ENCODE results near the gene HAUS8. TPM values are rescaled to one million over a fixed set of nuclear protein-coding genes. Genes with fewer than 3 reads are reported as not detected.
A peak's percentile ranks its signal among the peaks of the same experiment; 100 is the strongest.

The HAUS8 gene
- total and polyA plus RNA-seq, 9 of the 15 experiments (the other 6 are each of a cell fraction or from before 2014, with no cell fraction given), result 20.5 to 53.2 (median 36.0) TPM

- TF ChIP-seq CHD7 (IDR thresholded peaks at IDR 0.05; ENCODE audit: low read depth, low read length) (no peak), RCOR1 (IDR thresholded peaks at IDR 0.05; ENCODE audit: borderline replicate concordance in 1 of 2, low read depth in 2 of 2, low read length in 2 of 2) (peak in 1 of 2 experiments; percentile 36; a peak in 1 of 4 replicates), SPI1 (IDR thresholded peaks at IDR 0.05; ENCODE audit: borderline replicate concordance, low read depth, low read length) (peak; percentile 97), ETV1 (tag; conservative IDR thresholded peaks at IDR 0.05; ENCODE audit: low read depth) (peak; percentile 54; the same call in 1 of the 2 replicates), BHLHE40 (IDR thresholded peaks at IDR 0.05; ENCODE audit: low read length) (no peak), CREB1 (IDR thresholded peaks at IDR 0.05) (no peak), CREB1 (CRISPR knock-in tag; IDR thresholded peaks at IDR 0.05) (peak; percentile 82)
Measured at GRCh38 chr19:17035842-17036424, 39.3 kb downstream of the HAUS8 start (continued).
